ENCODE data around the gene CALML6. TPM values are rescaled to one million over a fixed set of nuclear protein-coding genes. Genes with fewer than 3 reads are reported as not detected.

CALML6 gene
- total RNA-seq, 4 donors from 2014 or later: 0.57 TPM; not detected in 3

Other genes with a start within 250 kb of the CALML6 start
- gene SLC35E2B, start 222.5 kb upstream of the CALML6 start, total RNA-seq: 10 to 100 TPM; 13.2 to 34.3 (median 25.7) TPM
- gene CDK11A, start 190.9 kb upstream of the CALML6 start, total RNA-seq: 10 to 100 TPM; 12.7 to 32.2 (median 22.4) TPM
- gene NADK, start 136.8 kb upstream of the CALML6 start, total RNA-seq: 10 to 100 TPM; 36.1 to 57.6 (median 39.5) TPM
- gene GNB1, start 24.2 kb upstream of the CALML6 start, total RNA-seq: 100 to 1,000 TPM in 1 of 4 donors, 10 to 100 TPM in 3; 54.3 to 102 (median 74.7) TPM
- 1 to 10 TPM; 1.1 to 3.6 (median 3.0) TPM for gene TMEM52, start 4.0 kb downstream of the CALML6 start, total RNA-seq
- gene CFAP74, start 88.5 kb downstream of the CALML6 start, total RNA-seq: not detected
- gene GABRD, start 104.1 kb downstream of the CALML6 start, total RNA-seq: 1 to 10 TPM in 2 of 4 donors, under 1 TPM in 1, not detected in 1; 0.57 to 5.4 (median 1.8) TPM
- gene PRKCZ, start 135.2 kb downstream of the CALML6 start, total RNA-seq: 10 to 100 TPM; 14.5 to 23.8 (median 17.5) TPM